NCI-H82 treated with DMSO at 0.1 percent for 48 hours (cell line): ENCODE data around the gene SHISA3.

Source experiments
- DNase-seq: peaks from one replicate; lab custom pipeline; 2025; ENCODE audit not compliant: unreplicated experiment; lab: John Stamatoyannopoulos, UW

Gene SHISA3

GRCh38 chr4:42391355-42391664 lies 6.0 kb upstream of the SHISA3 start:
- no peak for DNase-seq

- no peak for DNase-seq
Measured at GRCh38 chr4:42391981-42392380, 5.3 kb upstream of the SHISA3 start.

GRCh38 chr4:42392436-42392835 lies 4.9 kb upstream of the SHISA3 start:
- no peak for DNase-seq

GRCh38 chr4:42395595-42395994 lies 1.7 kb upstream of the SHISA3 start:
- no peak for DNase-seq

- DNase-seq = no peak
Measured at GRCh38 chr4:42396361-42396751, 932 bp upstream of the SHISA3 start.

GRCh38 chr4:42397635-42398170 lies 415 bp downstream of the SHISA3 start:
- DNase-seq = no peak

- DNase-seq = no peak
Measured at GRCh38 chr4:42398171-42398870, 1.0 kb downstream of the SHISA3 start.

GRCh38 chr4:42398871-42399331 lies 1.6 kb downstream of the SHISA3 start:
- no peak for DNase-seq

GRCh38 chr4:42399393-42399792 lies 2.1 kb downstream of the SHISA3 start:
- DNase-seq = no peak

- DNase-seq = no peak
Measured at GRCh38 chr4:42401171-42401570, 3.9 kb downstream of the SHISA3 start.

- no peak for DNase-seq
Measured at GRCh38 chr4:42404001-42404400, 6.7 kb downstream of the SHISA3 start.

GRCh38 chr4:42410446-42410845 lies 13.2 kb downstream of the SHISA3 start:
- DNase-seq = no peak

GRCh38 chr4:42411803-42412202 lies 14.5 kb downstream of the SHISA3 start:
- DNase-seq = no peak

GRCh38 chr4:42412251-42412650 lies 15.0 kb downstream of the SHISA3 start:
- no peak for DNase-seq

- no peak for DNase-seq
Measured at GRCh38 chr4:42415281-42415680, 18.0 kb downstream of the SHISA3 start.

- DNase-seq = no peak
Measured at GRCh38 chr4:42416017-42416416, 18.7 kb downstream of the SHISA3 start.

- DNase-seq = no peak
Measured at GRCh38 chr4:42417550-42417949, 20.3 kb downstream of the SHISA3 start.

- DNase-seq = no peak
Measured at GRCh38 chr4:42420140-42420539, 22.9 kb downstream of the SHISA3 start.

- DNase-seq = no peak
Measured at GRCh38 chr4:42425146-42426065, 28.1 kb downstream of the SHISA3 start.

GRCh38 chr4:42428036-42428435 lies 30.7 kb downstream of the SHISA3 start:
- no peak for DNase-seq

GRCh38 chr4:42436928-42437565 lies 39.8 kb downstream of the SHISA3 start:
- no peak for DNase-seq

GRCh38 chr4:42440083-42440482 lies 42.8 kb downstream of the SHISA3 start:
- DNase-seq = no peak
